Hepatocyte (in vitro differentiated cells): ENCODE measurements around the gene LEO1. TPM values are rescaled to one million over a fixed set of nuclear protein-coding genes. Genes with fewer than 3 reads are reported as not detected.

Experiments
- DNase-seq: peaks from one replicate; pipeline ENCODE4 v3.0.0-alpha.2; 2016; ENCODE audit warnings: low spot score
- H2AFZ ChIP-seq: fragments of 200-600 bp; sonication (generic); 2 replicates; pipeline ENCODE4 v1.6.0; 2016; ENCODE audit warnings: antibody characterized with exemption, mild to moderate bottlenecking
- H3K27ac ChIP-seq: fragments of 200-600 bp; sonication (generic); 2 replicates; pipeline ENCODE4 v1.5.1; 2016; ENCODE audit warnings: mild to moderate bottlenecking
- H3K27me3 ChIP-seq: fragments of 200-600 bp; sonication (generic); 2 replicates; pipeline ENCODE4 v1.6.1; 2016
- H3K36me3 ChIP-seq: fragments of 200-600 bp; sonication (generic); replicated peaks from 2 replicates; pipeline ENCODE4 v1.5.1; 2016; ENCODE audit warnings: low read depth; ENCODE audit not compliant: insufficient read depth
- H3K4me1 ChIP-seq: fragments of 200-600 bp; sonication (generic); 2 replicates; pipeline ENCODE4 v1.5.1; 2016; ENCODE audit warnings: mild to moderate bottlenecking, moderate library complexity; ENCODE audit not compliant: insufficient read depth
- H3K4me2 ChIP-seq: fragments of 200-600 bp; sonication (generic); 2 replicates; pipeline ENCODE4 v1.6.0; 2016
- H3K4me3 ChIP-seq: fragments of 200-600 bp; sonication (generic); 2 replicates; pipeline ENCODE4 v1.5.1; 2016; ENCODE audit warnings: mild to moderate bottlenecking
- H3K79me2 ChIP-seq: fragments of 200-600 bp; sonication (generic); 2 replicates; pipeline ENCODE4 v1.6.0; 2017; ENCODE audit warnings: mild to moderate bottlenecking
- H3K9me2 ChIP-seq: fragments of 200-600 bp; sonication (generic); replicated peaks from 2 replicates; pipeline ENCODE4 v1.6.0; 2017; ENCODE audit warnings: mild to moderate bottlenecking; ENCODE audit not compliant: insufficient read depth
- H3K9me3 ChIP-seq: fragments of 200-600 bp; sonication (generic); 2 replicates; pipeline ENCODE4 v1.5.1; 2016; ENCODE audit warnings: low read depth, mild to moderate bottlenecking
- H4K20me1 ChIP-seq: fragments of 200-600 bp; sonication (generic); 2 replicates; pipeline ENCODE4 v1.6.0; 2016; ENCODE audit warnings: mild to moderate bottlenecking; ENCODE audit not compliant: insufficient read depth, poor library complexity, severe bottlenecking
- CTCF ChIP-seq: fragments of 200-600 bp; sonication (generic); IDR thresholded peaks from 2 replicates; pipeline ENCODE4 v1.5.1; 2016; ENCODE audit warnings: antibody characterized with exemption, mild to moderate bottlenecking; ENCODE audit not compliant: poor library complexity
- EZH2 ChIP-seq: fragments of 200-600 bp; sonication (generic); IDR thresholded peaks from 2 replicates; pipeline ENCODE4 v1.6.1; 2016; ENCODE audit warnings: antibody characterized with exemption, mild to moderate bottlenecking, borderline replicate concordance
- EZH2phosphoT487 ChIP-seq: fragments of 200-600 bp; sonication (generic); IDR thresholded peaks from one replicate; pipeline ENCODE4 v1.6.1; 2018; ENCODE audit warnings: antibody characterized with exemption, mild to moderate bottlenecking, low read depth, moderate library complexity; ENCODE audit not compliant: unreplicated experiment, severe bottlenecking
- WGBS: methylation state at CpG from one replicate; pipeline ENCODE4 v1.1.6; 2016; ENCODE audit warnings: low lambda C conversion rate; ENCODE audit errors: missing lambda C conversion rate; 5-methylcytosine and 5-hydroxymethylcytosine counted together
- polyA plus RNA-seq: library from polyadenylated mRNA; unstranded; fragments of >200 nt; fragmentation: Nextera tagmentation; extraction: Ambion mirVana; gene quantifications from 2 replicates; pipeline ENCODE4 v1.2.1, GENCODE V29; 2016
- total RNA-seq: library from RNA; depleted of rRNA; stranded (reverse); fragments of >200 nt; gene quantifications from 2 replicates; pipeline ENCODE4 v1.2.3, GENCODE V29; 2014

The LEO1 gene
- total and polyA plus RNA-seq, 2 experiments from 2014 or later, result 23.9 to 26.2 TPM

GRCh38 chr15:51924156-51925068 lies 47.2 kb downstream of the LEO1 start:
- DNase-seq, result no peak
- Histone ChIP-seq H3K36me3 (no peaks in the 10 kb centered on the region), H3K27ac (no peak overlapping the region), H4K20me1 (no peaks in the 10 kb centered on the region), H3K9me3 (no peaks in the 10 kb centered on the region), H3K4me2 (no peak overlapping the region), H3K9me2 (no peaks in the 10 kb centered on the region), H2AFZ (no peak overlapping the region), H3K4me3 (no peak overlapping the region), H3K79me2 (no peaks in the 10 kb centered on the region), H3K4me1 (no peaks in the 10 kb centered on the region), H3K27me3 (no peaks in the 10 kb centered on the region)
- TF ChIP-seq EZH2phosphoT487 (no peak), CTCF (no peak), EZH2 (no peak)
- 85% methylated on average over 11 of the region's 11 CpGs for WGBS

- no peak for TF ChIP-seq EZH2phosphoT487
- peak; percentile 32 for TF ChIP-seq CTCF
- DNase-seq, result peak; percentile 26
- H3K36me3 ChIP-seq, result no peaks in the 10 kb centered on the region
- WGBS, result 60% methylated on average over 2 of the region's 2 CpGs
- H3K4me3 ChIP-seq, result no peak overlapping the region
- H3K27me3 ChIP-seq, result no peaks in the 10 kb centered on the region
- H4K20me1 ChIP-seq, result no peaks in the 10 kb centered on the region
- no peak overlapping the region for H3K4me2 ChIP-seq
- no peak overlapping the region for H2AFZ ChIP-seq
- H3K9me2 ChIP-seq, result no peaks in the 10 kb centered on the region
- no peaks in the 10 kb centered on the region for H3K79me2 ChIP-seq
- no peak overlapping the region for H3K27ac ChIP-seq
- no peaks in the 10 kb centered on the region for H3K4me1 ChIP-seq
- no peaks in the 10 kb centered on the region for H3K9me3 ChIP-seq
Measured at GRCh38 chr15:51917493-51917892, 54.1 kb downstream of the LEO1 start.

- TF ChIP-seq EZH2phosphoT487 (no peak), CTCF (no peak), EZH2 (no peak)
- Histone ChIP-seq H3K9me2 (no peaks in the 10 kb centered on the region), H3K4me3 (no peak overlapping the region), H3K79me2 (no peaks in the 10 kb centered on the region), H3K27me3 (no peaks in the 10 kb centered on the region), H3K4me1 (no peaks in the 10 kb centered on the region), H3K27ac (no peak overlapping the region), H4K20me1 (no peaks in the 10 kb centered on the region), H3K4me2 (no peak overlapping the region), H2AFZ (no peak overlapping the region), H3K9me3 (no peaks in the 10 kb centered on the region), H3K36me3 (no peaks in the 10 kb centered on the region)
- no peak for DNase-seq
- WGBS, result 86% methylated on average over 3 of the region's 3 CpGs
Measured at GRCh38 chr15:51912528-51912927, 59.0 kb downstream of the LEO1 start.
